Right atrium auricular region (tissue), 2 donors: Measurements from ENCODE around the gene APC. TPM values are rescaled to one million over a fixed set of nuclear protein-coding genes. Genes with fewer than 3 reads are reported as not detected.

Experiments
- DNase-seq: peaks from one replicate; pipeline ENCODE4 v3.0.0-alpha.2; 2019; ENCODE audit warnings: low spot score
- H3K27ac ChIP-seq, 2 donors: fragments of 200-600 bp; sonication (generic); 1 replicate in 1 of 2; 2 replicates in 1 of 2; pipeline ENCODE4 v1.5.1; 2016 to 2019
- H3K27me3 ChIP-seq, 2 donors: fragments of 200-600 bp; sonication (generic); one replicate each; pipeline versions ENCODE4 v1.5.1 to v1.6.0; 2017 to 2019
- H3K36me3 ChIP-seq: fragments of 200-600 bp; sonication (generic); one replicate; pipeline ENCODE4 v1.5.1; 2016
- H3K4me1 ChIP-seq, 2 donors: fragments of 200-600 bp; sonication (generic); one replicate each; pipeline versions ENCODE4 v1.5.1 to v1.6.0; 2017 to 2019
- H3K4me3 ChIP-seq, 2 donors: fragments of 200-600 bp; sonication (generic); 1 replicate in 1 of 2; 2 replicates in 1 of 2; pipeline ENCODE4 v1.5.1; 2017 to 2019; ENCODE audit warnings: mild to moderate bottlenecking in 1 of 2, moderate library complexity in 1 of 2
- H3K9me3 ChIP-seq, 2 donors: fragments of 200-600 bp; sonication (generic); one replicate each; pipeline ENCODE4 v1.5.1; 2019
- total RNA-seq, 2 donors: library from RNA; depleted of rRNA; stranded (reverse); fragments of >200 nt; gene quantifications; one replicate each; pipeline ENCODE4 v1.1.0, GENCODE V29; 2016
- TF ChIP-seq, protein P1 (sequence below), 2 donors: fragments of 200-600 bp; sonication (generic); IDR thresholded peaks; one replicate each; pipeline ENCODE4 v1.5.1; 2019; ENCODE audit warnings: antibody characterized with exemption in 2 of 2

APC gene
- total RNA-seq, 2 donors from 2014 or later, result 38.3 to 50.9 TPM

DNA sequence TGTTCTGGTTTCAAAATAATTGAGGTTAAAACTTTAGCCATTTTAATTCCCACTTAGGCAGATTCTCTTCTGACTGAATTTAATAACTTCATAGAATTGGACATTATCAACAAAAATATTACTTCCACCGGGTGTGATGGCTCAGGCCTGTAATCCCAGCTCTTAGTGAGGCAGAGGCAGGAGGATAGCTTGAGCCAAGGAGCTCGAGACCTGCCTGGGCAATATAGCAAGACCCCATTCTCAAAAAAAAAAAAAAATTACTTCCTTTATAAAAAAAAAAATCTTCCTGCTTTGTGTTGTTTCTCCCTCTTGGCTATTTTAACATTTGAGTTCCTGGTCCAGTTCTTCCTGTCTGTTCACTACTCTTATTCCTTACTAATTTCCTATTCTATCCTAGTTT lies 18.0 kb downstream of the APC start:
- Histone ChIP-seq H3K36me3 (peaks cover 6% of the 10 kb centered on the region), H3K27me3 (no peaks in the 10 kb centered on the region), H3K4me1 (no peaks in the 10 kb centered on the region), H3K4me3 (no peak overlapping the region), H3K9me3 (no peaks in the 10 kb centered on the region), H3K27ac (no peak overlapping the region)
- TF ChIP-seq, protein P1, sequence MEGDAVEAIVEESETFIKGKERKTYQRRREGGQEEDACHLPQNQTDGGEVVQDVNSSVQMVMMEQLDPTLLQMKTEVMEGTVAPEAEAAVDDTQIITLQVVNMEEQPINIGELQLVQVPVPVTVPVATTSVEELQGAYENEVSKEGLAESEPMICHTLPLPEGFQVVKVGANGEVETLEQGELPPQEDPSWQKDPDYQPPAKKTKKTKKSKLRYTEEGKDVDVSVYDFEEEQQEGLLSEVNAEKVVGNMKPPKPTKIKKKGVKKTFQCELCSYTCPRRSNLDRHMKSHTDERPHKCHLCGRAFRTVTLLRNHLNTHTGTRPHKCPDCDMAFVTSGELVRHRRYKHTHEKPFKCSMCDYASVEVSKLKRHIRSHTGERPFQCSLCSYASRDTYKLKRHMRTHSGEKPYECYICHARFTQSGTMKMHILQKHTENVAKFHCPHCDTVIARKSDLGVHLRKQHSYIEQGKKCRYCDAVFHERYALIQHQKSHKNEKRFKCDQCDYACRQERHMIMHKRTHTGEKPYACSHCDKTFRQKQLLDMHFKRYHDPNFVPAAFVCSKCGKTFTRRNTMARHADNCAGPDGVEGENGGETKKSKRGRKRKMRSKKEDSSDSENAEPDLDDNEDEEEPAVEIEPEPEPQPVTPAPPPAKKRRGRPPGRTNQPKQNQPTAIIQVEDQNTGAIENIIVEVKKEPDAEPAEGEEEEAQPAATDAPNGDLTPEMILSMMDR (IDR thresholded peaks at IDR 0.05), result no peak
- no peak for DNase-seq

DNA sequence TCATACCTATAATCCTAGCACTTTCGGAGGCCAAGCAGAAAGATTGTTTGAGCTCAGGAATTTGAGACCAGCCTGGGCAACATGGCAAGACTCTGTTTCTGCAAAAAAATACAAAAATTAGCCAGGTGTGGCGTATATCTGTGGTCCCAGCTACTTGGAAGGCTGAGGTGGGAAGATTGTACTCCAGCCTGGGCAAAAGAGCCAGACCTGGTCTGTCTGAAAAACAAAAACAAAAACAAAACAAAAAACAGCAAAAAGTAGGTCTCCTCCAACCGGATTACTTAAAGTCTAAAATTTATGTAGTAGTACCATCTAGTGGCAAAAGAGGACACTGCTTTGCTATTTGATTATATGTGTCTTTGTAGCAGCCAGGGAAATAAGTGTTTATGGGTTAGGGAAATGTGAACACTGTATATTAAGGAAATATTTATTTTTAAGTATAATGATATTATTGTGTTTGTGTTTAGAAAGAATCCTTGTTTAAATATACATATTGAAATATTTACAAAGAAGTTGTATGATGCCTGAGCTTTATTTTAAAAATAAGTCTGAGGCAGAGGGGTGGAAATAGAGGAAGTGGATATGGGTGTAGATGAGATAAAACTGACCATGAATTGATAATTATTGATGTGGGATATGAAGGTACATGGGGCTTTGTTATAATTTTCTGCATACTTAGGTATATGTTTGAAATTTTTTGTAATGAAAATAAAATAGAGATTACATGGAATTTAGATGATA lies 20.0 kb downstream of the APC start:
- Histone ChIP-seq H3K4me3 (no peak overlapping the region), H3K4me1 (peaks cover 0 to 7% of the 10 kb centered on the region in 2 donors), H3K27me3 (no peaks in the 10 kb centered on the region), H3K36me3 (peaks cover 6% of the 10 kb centered on the region), H3K9me3 (no peaks in the 10 kb centered on the region), H3K27ac (no peak overlapping the region)
- TF ChIP-seq, protein P1 (IDR thresholded peaks at IDR 0.05), result peak; percentile 66 to 86
- no peak for DNase-seq

DNA sequence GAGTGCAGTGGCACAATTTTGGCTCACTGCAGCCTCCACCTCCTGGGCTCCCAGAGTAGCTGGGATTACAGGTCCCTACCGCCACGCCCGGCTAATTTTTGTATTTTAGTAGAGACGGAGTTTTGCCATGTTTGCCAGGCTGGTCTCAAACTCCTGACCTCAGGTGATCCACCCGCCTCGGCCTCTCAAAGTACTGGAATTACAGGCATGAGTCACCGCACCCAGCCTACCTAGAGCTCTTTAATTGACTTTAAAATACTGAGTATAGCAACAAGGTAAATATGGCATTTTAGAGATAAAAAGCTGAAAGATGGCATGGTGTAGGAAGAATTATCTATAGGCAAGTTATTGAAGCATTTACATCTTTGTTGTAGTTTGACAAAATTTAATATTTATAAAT lies 21.0 kb downstream of the APC start:
- peaks cover 6% of the 10 kb centered on the region for H3K36me3 ChIP-seq
- H3K27me3 ChIP-seq, result no peaks in the 10 kb centered on the region
- peaks cover 0 to 7% of the 10 kb centered on the region in 2 donors for H3K4me1 ChIP-seq
- H3K9me3 ChIP-seq, result no peaks in the 10 kb centered on the region
- no peak overlapping the region for H3K27ac ChIP-seq
- TF ChIP-seq, protein P1 (IDR thresholded peaks at IDR 0.05), result no peak
- no peak overlapping the region for H3K4me3 ChIP-seq
- no peak for DNase-seq

GRCh38 chr5:112762113-112762810 lies 24.6 kb downstream of the APC start:
- TF ChIP-seq, protein P1 (IDR thresholded peaks at IDR 0.05), result no peak
- H3K36me3 ChIP-seq, result peaks cover 11% of the 10 kb centered on the region

GRCh38 chr5:112763165-112763564 lies 25.5 kb downstream of the APC start:
- Histone ChIP-seq H3K4me1 (peaks cover 0 to 7% of the 10 kb centered on the region in 2 donors), H3K36me3 (peaks cover 19% of the 10 kb centered on the region), H3K27ac (no peak overlapping the region), H3K27me3 (no peaks in the 10 kb centered on the region), H3K4me3 (no peak overlapping the region), H3K9me3 (no peaks in the 10 kb centered on the region)
- TF ChIP-seq, protein P1 (IDR thresholded peaks at IDR 0.05), result no peak
- DNase-seq, result no peak

More at GRCh38 chr5:112762113-112762810, 24.6 kb downstream of the APC start:
- Histone ChIP-seq H3K27ac (no peak overlapping the region), H3K4me3 (no peak overlapping the region), H3K9me3 (no peaks in the 10 kb centered on the region), H3K4me1 (peaks cover 0 to 7% of the 10 kb centered on the region in 2 donors), H3K27me3 (no peaks in the 10 kb centered on the region)
- no peak for DNase-seq
